Measurements from ENCODE around the gene CCDC9.

DNA sequence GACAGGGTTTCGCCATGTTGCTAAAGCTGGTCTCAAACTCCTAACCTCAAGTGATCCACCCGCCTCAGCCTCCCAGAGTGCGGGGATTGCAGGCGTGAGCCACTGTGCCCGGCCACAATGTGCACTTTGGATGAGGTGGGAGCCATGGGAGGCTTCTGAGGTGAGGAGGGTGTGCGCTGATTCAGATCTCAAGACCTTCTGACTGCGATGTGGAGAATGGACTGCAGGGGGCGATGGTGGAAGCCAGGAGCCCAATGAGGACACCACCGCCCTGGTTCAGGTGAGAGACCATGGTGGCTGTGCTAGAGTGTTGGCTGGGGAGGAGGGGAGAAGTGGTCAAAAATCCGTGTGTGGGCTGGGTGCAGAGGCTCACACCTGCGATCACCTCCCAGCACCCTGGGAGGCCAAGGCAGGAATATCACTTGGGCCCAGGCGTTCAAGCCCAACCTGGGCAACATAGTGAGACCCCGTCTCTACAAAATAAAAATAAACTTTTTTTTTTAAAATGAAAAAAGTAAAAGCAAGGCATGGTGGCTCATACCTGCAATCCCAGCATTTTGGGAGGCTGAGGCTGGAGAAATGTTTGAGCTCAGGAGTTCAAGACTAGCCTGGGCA lies 24.0 kb downstream of the CCDC9 start:
- TF ChIP-seq POLR2A (IDR thresholded peaks at IDR 0.05; ENCODE audit: low read depth, low read length) (no peak), POLR2AphosphoS5 (IDR thresholded peaks at IDR 0.05; ENCODE audit: low read depth, low read length) (no peak)

Data from GM12892 (cell line).